ENCODE data around the gene CHST8. TPM values are rescaled to one million over a fixed set of nuclear protein-coding genes. Genes with fewer than 3 reads are reported as not detected.

CHST8 gene
- total RNA-seq (1 to 10 TPM in 3 of 7 donors, under 1 TPM in 4; 0.48 to 2.5 (median 0.99) TPM), polyA plus RNA-seq (1 to 10 TPM in 1 of 2 donors, not detected in 1; 1.6 TPM)
- long read RNA-seq, donor 1, partial matches to known transcripts, result 0 of 3 reads
- long read RNA-seq, donor 1, other reads (novel, unspliced or antisense), result 1 of 3 reads
- long read RNA-seq, donor 2, result 0 reads
- long read RNA-seq, donor 3, partial matches to known transcripts, result 0 of 4 reads
- long read RNA-seq, donor 3, other reads (novel, unspliced or antisense), result 1 of 4 reads

- intact Hi-C loops (cut with DNase I), result no loop called here
- Histone ChIP-seq H3K4me3 (peak within 1 kb of the TSS; percentile 1), H3K36me3 (no peaks in the 10 kb centered on the region), H3K27me3 (no peaks in the 10 kb centered on the region), H3K9me3 (no peaks in the 10 kb centered on the region), H3K27ac (no peak within 1 kb of the TSS), H3K4me1 (ENCODE audit: insufficient read depth) (peaks cover 8% of the 10 kb centered on the region)
- 0 to 1% (median 0%) methylated on average over 76 to 96 of the region's 96 CpGs for WGBS, 3 donors
- peak in 4 of 5 donors; percentile 36 to 71 (median 65) for DNase-seq
- TF ChIP-seq CTCF (IDR thresholded peaks at IDR 0.05) (no peak), EP300 (IDR thresholded peaks at IDR 0.05) (no peak), POLR2A (IDR thresholded peaks at IDR 0.05) (no peak)
These were observed at the start of gene CHST8 for GRCh38 chr19:33621811-33622504. Gene CHST8, plus strand, starts transcription at chr19:33621953. Its CDS starts 67,309 bp downstream, at chr19:33689262.

- TF ChIP-seq EP300 (IDR thresholded peaks at IDR 0.05), result no peak
- no peak for TF ChIP-seq POLR2A (IDR thresholded peaks at IDR 0.05)
- no peak for TF ChIP-seq CTCF (IDR thresholded peaks at IDR 0.05)
- H3K9me3 ChIP-seq, result no peaks in the 10 kb centered on the region
- no peak overlapping the region for H3K27ac ChIP-seq
- no peaks in the 10 kb centered on the region for H3K27me3 ChIP-seq
- no peak overlapping the region for H3K4me3 ChIP-seq
- H3K36me3 ChIP-seq, result no peaks in the 10 kb centered on the region
- peaks cover 4% of the 10 kb centered on the region for H3K4me1 ChIP-seq (ENCODE audit: insufficient read depth)
- intact Hi-C loops (cut with DNase I), result no loop called here
- DNase-seq, result no peak
- 40 to 93% (median 62%) methylated on average over 2 of the region's 2 CpGs for whole genome bisulfite sequencing, 3 donors
These were observed 48.8 kb upstream of the CHST8 start for GRCh38 chr19:33572929-33573328.

GRCh38 chr19:33574824-33575223, 46.9 kb upstream of the CHST8 start:
- Histone ChIP-seq H3K4me1 (ENCODE audit: insufficient read depth) (peaks cover 2% of the 10 kb centered on the region), H3K27me3 (no peaks in the 10 kb centered on the region), H3K36me3 (no peaks in the 10 kb centered on the region), H3K27ac (no peak overlapping the region), H3K9me3 (no peaks in the 10 kb centered on the region), H3K4me3 (no peak overlapping the region)
- DNase-seq, result no peak
- WGBS, 3 donors, result 74 to 88% (median 85%) methylated on average over 1 of the region's 1 CpG
- TF ChIP-seq EP300 (IDR thresholded peaks at IDR 0.05) (no peak), POLR2A (IDR thresholded peaks at IDR 0.05) (no peak), CTCF (IDR thresholded peaks at IDR 0.05) (no peak)
- intact Hi-C loops (cut with DNase I), result no loop called here

- Histone ChIP-seq H3K9me3 (no peaks in the 10 kb centered on the region), H3K4me1 (ENCODE audit: insufficient read depth) (no peaks in the 10 kb centered on the region), H3K4me3 (no peak overlapping the region), H3K27ac (no peak overlapping the region), H3K27me3 (no peaks in the 10 kb centered on the region), H3K36me3 (no peaks in the 10 kb centered on the region)
- WGBS, 3 donors, result 60 to 78% (median 77%) methylated on average over 3 of the region's 3 CpGs
- no peak for DNase-seq
- TF ChIP-seq CTCF (IDR thresholded peaks at IDR 0.05), result no peak
- TF ChIP-seq EP300 (IDR thresholded peaks at IDR 0.05), result no peak
- no peak for TF ChIP-seq POLR2A (IDR thresholded peaks at IDR 0.05)
- intact Hi-C loops (cut with DNase I), result no loop called here
These were observed 43.1 kb upstream of the CHST8 start for GRCh38 chr19:33578697-33579096.
